Activated CD8-positive, alpha-beta memory T cell treated with anti-CD3 and anti-CD28 coated beads for 24 hours (primary cell): Measurements from ENCODE around the gene AHNAK.
"Not testable (repeated sequence)": the region's sequence is repeated elsewhere in the genome, so short reads cannot be mapped to it uniquely, and the experiment has no call there.

Source experiments
- DNase-seq: peaks from one replicate; pipeline ENCODE4 v3.0.0-alpha.2; 2020

AHNAK gene

DNA sequence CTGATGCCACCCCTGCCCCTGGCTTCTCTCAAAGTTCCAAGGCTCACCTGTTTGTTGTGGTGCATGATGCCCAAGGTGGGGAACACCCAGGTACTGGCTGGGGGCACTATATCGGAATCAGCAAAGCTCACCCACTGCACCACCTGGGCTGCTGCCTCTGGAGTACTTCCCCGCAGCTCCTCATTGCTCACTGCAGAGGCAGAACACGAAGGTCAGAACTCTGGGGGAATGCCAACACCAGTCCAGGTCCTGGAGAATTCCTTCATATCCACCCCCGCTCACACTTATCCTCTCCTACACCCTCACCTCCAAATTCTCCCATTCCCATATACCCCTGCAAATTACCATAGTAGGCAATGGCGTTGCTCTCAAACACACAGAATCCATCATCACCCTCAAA is 24.9 kb upstream of the AHNAK start:
- DNase-seq = not testable (repeated sequence)

DNA sequence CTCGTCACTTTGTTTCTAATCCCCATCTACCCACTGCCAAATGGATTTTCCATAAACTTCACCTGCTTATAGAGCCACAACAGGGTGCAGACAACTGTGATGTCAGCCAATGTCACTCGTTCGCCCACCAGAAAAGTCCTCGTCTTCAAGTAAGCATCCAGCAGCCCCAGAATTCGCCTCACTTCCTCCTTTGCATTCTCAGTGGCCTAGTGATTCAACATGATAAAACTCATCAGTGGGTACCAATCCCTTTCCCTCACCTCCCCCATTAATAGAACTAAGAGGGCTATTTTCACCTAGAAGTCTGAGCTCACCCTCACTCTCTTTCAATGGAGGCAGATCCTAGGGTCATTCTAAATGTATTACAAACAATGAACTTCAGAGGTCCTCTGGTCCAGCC is 24.3 kb upstream of the AHNAK start:
- not testable (repeated sequence) for DNase-seq

DNA sequence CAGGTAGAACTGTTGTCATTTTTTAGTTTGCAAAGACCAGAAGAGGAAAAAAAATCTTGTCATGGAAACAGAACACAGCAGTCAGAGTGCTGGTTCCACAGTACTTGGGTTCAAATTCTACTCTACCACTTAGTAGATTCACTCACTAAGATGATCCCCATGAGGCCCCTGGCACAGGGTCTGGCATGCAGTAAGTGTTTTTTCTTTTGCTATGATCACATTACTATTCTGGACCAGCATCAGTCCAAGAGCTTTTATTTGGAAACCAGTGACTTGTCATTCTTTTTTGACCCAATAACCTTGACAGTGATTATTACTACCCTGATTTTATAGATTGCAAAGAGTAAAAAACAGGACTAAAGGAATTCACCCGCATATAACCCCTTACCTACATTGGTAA is 23.0 kb upstream of the AHNAK start:
- DNase-seq = no peak

DNA sequence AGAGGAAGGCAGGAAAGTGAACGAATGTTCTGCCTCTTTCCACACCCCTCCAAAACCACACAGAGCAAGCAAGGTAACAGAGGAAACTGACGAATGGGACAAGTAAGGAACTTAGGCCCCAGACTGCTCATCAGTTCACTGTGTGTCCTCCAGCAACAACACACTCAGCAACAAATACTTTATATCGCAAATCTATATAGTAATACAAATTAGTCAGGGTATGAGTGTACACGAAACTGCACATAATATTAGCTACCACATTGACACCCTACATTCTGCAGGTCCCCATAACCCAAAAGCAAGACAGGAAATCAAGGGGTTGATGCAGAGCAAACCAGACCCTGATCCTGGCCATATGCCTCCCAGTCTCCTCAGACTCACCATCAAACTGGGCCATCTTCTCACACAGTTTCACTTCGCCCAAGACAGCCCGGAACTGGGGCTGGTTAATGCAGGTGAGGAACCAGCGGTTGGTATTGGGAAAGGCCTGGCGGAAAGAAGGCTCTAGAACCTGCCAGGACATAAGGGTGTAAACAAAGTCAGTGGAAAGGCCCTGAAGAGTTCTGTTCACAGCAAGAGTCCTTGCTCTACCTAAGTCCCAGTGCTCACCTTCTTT is 20.5 kb upstream of the AHNAK start:
- DNase-seq = no peak

DNA sequence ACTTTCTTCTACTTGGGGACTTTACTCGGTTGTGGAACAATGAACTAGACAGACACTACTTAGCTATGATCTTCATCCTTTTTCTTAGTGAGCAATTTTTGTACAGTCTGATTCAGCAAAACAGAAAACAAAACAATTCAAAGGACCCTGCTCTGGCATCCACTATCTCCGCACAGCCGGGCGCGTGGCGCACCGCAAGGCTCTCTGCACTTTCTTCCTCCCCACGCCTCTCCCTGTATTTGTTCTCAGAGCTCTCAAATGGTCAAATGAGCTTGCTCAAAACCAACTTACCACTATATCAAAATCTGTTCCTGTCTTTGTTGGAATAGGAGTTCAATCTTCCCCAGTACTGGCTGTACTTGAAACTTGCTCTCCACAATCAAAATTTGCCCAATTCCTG is 19.6 kb upstream of the AHNAK start:
- DNase-seq = no peak

DNA sequence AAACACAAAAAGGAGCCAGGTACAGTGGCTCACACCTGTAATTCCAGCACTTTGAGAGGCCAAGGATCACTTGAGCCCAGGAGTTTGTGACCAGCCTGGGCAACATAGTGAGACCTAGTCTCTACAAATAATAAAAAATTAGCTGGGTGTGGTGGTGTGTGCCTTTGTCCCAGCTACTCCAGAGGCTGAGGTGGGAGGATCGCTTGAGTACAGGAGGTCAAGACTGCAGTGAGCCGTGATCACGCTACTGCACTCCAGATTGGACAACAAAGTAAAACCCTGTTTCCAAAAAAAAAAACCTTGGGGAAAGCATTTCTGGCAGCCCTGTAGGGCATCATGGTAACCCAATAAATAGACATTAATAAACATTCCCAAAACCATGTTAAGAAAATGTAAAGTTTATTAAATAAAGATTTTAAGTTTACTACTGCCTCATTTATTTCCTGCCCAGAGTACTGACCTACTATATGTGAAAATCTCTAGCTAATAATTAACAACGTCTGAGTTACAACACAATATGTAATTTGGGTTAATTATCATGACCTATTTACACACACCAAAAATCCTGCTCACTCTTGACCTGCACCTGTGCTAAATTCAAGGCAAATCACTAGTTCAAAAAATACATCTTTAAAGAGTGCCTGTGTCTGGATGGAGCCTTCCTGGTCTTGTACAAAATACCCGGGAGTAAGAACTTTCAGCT is 18.6 kb upstream of the AHNAK start:
- no peak for DNase-seq

DNA sequence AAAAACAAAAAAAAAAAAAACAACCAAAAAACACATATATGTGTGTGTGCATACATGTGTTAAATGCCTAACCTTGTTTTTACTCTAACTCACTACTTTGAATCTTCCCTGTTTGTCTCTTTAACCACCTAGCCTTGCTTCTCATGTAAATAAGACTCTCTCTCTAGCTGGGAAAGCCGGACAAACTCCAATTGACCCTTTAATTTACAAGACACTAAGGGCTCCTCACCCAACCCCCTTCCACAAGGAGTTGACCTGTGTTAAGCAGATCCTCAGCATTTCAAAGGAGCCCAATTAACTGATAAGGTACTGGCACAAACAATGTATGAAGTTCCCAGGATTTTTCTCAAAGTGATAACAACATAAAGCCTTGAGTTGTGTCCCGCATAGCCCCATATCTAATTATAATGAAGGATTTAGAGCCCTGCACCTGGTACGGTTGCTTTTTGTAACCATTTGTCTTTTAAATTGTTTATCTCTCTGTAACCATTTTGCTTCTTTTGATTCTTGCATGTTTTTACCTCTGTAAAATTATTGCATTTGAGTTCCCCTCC is 15.1 kb upstream of the AHNAK start:
- not testable (repeated sequence) for DNase-seq

DNA sequence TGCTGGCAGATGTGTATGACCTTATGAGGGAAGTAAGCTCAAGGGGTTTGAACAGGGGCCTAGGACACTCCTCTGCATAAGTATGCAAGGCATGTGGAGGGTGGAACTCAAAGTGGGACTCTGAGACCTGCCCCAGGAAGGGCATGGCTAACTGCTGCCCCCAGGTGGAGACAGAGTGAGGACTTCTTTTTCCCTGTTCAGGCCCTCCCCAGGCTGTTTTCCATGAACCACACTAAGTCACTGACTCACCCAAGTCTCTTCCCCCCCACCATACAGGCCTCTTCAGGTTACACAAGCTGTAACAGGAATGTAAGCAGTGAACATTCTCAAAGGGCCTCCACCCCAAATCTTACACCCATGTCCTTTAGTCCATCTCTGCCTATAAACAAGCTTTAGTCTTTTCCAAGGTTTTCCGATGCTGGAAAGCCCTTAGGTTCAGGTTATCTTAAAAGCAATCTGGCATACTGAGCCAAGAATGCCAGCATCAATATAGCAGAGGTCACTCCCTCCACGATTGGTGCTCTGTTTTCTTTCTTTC is 14.0 kb upstream of the AHNAK start:
- peak; percentile 81 for DNase-seq

DNA sequence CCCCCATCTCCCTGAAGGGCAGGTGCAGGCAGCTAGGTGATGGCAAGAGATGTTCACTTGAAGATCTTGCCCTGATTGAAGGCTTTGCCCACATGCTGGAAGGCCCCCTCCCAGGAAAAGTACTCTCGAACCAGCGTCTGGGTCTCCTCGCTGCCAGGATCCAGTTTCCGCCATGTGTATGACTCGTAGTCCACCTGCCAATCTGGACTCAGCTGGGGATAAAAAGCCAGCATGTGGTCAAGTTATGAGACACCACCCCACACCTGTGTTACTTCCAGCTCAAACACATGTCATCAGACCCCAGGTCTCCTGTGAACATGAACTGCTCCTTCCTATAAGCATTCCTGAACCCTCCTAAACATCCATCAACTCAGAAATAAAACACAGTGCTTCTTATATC is 13.0 kb upstream of the AHNAK start:
- not testable (repeated sequence) for DNase-seq

DNA sequence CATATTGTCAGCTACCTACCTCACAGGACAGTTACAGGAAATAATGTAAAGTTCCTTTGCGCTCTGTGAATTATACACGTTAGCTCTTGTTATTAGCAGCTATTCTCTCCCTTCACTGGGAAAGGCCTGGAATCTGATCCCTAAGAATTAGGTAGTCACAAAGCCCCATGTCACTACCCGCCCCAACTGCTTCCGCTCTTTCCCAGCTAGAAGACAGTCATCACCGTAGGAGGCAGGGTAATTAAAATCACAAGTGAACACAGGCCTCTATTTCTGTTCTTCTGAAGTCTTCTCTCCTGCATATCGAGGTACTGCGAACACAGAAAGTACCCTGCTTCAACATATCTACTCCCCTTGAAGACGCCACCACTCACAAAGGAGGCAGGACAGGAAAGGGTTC is 12.6 kb upstream of the AHNAK start:
- DNase-seq = no peak

DNA sequence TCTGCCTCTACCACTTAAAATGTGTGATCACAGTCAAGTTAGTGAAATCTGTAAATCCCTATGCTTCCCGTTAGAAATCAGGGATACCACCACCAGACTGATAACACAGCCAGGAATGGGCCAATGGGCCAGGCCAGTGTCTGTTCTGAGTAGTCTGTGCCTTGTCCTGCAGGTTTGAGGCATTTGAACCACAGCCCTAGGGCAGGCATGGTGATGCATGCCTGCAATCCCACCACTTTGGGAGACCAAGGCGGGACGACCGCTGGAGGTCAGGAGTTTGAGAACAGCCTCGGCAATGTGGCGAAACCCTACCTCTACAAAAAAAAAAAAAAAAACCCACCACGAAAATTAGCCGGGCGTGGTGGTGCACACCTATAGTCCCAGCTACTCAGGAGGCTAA is 12.1 kb upstream of the AHNAK start:
- DNase-seq = no peak

DNA sequence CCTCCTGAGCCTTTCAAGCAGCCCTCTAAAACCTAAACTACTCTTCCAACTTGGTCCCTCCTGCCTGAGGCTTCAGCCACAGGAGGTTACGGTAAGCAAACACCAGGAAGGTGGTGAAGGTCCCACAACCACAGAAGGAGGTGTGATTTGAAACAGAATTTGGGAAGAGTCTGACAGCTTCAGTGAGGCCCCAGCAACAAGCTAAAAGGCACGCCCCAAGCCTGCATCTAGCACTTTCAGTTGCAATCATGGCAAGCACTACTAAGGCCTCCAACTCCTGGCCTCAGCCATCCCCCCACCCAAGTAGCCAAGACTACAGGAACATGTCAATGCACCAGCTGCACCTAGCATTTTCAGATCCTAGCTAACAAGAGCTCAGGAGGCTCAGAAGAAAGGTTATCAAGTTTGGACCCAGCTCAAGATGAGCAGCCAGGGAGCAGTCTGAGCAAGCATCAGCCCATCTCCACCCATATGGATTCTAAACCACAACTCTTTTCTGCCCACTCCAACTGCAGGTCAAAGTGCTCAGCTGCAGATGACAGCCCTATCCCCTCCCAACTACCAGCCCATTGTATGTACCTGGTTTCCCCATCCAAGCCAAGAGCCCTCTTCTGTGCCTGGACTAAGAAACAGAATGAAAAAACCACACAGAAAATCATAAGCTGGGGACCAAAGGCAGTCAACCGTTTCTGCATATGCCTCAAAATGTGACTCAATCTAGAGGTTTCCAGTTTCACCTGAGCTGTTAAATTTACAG is 10.4 kb upstream of the AHNAK start:
- no peak for DNase-seq

DNA sequence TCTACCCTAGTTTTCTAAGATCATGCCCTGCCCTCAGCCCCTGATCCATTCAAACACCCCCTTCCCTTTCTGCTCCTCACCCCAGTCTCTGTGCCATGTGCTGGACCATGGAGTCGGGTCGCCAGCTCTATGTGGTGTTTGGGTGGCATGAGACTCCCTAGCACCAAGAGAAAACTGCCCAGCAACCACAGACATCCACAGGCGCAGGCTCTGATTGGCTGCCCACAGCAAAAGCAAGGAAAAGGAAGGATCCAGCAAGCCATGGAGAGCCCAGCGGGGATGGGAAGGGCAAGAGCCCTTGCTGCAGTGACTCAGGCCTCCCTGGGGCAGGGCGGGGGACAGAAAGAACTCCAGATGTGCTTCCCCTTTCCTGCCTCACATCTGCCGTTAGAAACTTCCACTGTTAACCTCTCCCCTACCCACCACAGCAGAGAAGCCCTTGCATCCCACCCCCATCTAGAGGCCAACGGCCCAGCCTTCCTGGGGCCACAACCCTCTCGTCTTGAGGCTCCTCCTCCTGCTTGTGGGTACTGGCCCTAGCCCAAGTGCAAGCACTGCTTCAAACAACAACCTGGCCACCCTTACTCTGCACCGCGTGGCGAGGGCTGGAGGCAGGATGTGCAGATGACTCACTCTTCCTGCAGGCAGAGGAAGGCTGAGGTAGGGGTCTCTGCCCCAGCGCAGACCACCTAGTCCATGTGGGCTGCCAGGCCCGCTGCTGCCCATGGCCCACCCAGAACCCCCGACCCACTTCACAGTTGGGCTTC is 9.7 kb upstream of the AHNAK start:
- DNase-seq = peak; percentile 90

DNA sequence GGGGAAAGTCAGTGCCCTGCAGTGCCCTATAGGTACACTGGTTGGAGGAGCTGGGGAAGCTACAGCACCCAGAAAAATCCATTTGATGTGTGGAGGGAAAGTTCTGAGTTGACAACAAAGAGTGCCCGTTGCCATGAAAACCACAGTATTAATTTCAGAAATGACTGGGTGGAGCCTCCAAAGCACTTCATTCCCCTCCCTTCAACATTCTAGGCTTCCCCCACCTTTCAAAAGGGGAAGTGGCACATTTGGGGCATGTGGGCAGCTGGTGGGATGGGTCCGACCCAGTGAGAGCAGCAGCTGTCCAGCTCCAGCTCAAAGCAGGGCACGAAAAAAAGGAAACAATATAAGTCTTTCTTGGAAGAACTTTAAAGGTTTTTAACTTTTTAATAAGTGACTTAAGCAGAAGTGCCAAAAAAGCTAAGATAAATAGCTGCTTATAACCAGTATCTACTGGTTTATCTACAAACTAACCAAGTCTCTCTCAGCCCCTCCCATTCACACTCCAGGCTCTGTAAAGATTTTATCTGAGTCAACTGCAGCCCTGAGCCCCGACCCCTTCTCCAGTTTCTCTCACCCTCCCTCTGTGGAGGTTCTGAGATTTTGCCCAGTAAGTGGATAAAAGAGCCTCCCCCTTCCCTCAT is 9.0 kb upstream of the AHNAK start:
- DNase-seq = peak; percentile 77

DNA sequence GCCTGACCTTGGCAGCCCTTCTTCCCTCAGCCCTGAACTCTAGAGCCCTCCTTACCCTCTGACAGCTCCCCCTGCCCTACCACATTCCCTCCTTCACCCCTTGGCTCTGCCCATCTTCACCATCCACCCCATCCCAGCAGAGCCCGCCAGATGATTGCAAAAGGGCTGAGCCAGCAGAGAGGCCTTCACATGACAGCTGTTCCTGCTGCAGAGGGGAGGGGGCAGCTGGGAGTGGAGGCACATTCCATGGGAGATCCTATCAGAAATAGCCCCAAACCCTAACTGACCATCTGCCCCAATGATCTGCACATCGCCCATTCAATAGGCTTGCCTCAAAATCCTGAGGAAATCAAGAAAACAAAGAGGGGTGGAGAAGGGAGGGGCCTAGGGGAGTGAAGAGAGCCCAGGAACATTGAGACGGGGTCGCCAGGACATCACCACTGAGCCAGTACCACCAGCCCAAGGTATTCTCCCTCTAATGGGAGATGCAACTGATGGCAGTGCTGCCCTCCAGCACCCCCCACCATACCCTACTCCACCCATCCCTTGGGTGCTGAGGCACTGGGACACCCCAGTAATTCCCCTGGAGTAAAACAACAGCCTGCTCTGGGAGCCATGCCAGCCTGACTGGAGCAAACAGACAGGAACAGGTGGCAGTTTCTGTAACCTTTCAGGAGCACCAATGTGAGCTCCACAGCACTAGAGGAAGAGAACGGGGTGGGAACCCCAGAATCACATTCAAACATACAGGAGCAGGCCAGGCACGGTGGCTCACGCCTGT is 8.0 kb upstream of the AHNAK start:
- DNase-seq = no peak

DNA sequence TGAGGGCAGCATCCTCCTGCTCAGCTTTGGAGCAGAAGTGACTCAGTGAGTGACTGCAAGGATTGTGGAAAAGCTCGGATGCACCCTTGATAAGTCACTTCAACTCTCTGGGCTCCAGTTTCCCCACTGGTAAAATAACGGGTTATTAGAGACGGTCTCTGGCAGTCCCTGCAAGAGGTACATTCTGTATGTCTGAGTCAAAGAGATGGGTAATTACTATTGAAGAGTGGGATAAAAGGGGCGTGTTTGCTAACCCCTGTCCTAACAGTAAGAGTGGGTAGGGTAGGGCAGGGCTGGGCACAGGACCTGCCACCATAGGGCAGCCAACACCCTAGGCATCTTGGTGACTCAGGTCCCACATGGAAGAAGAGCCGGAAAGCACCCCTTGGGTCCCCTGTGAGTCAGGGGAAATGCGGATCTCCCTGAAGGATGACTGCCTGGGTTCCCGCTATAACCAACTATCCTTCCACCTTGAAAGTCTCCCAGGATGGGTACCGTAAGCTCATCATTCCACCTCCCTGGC is 7.3 kb upstream of the AHNAK start:
- no peak for DNase-seq

DNA sequence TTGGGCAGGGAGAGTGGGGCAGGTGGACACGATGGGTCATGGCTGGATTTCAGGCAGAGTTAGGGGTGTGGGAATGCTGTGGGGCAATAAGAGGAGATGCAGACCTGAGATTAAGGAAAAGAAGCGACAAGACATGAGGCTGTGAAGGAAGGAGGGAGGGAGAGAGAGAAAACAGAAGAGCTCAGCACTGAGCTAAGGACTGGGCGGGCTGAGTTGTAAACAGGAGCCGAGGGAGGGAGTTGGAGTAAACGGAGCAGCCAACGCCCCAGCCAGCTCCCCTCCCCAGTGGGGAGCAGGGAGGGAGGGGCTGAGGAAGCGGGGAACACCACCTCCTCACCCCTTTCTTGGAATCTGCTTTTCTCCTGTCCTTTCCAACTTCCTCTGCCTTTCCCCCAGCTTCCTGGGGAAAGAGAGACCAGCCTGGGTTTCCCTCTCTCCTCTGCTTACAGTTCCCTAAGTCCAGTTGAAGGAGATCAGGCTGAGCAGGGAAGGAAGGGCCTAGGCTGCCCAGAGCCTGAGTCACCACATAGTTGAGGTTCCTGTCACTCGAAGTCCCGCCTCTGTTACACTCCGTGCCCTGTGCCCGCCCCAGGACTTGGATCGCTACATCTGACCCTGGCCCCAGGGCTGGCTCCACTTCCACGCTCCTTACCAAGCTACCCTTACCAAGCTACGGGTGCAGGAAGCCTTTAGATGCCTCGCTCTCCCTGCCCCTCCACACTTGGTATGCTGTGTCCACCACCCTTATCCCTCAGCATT is 6.7 kb upstream of the AHNAK start:
- no peak for DNase-seq

DNA sequence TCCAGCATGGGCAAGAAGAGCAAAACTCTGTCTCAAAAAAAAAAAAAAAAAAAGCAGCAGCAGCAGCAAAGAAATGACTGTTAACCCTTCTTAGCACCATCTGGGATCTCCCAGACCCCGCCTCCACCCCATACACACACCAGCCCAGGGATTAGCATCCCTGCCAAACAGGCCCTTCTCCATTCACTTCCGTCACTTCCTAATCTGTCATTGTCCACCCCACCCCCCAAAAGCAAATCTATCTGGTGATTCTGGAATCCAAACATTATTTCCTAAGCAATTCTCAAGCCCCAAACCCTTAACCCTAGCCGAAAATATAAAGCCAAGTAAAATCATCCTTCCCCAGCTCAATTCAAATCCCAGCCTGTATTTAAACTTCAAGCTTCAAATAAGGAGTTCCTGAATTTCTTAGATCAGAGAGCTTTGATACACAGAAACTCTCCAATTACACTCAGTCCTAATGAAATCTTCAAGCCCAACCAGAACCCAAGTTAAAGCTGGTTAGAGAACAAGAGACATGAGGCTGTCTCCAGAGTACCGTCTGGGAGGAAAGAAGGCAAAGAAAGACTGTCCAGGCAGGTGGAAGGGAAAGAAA is 6.0 kb upstream of the AHNAK start:
- no peak for DNase-seq

DNA sequence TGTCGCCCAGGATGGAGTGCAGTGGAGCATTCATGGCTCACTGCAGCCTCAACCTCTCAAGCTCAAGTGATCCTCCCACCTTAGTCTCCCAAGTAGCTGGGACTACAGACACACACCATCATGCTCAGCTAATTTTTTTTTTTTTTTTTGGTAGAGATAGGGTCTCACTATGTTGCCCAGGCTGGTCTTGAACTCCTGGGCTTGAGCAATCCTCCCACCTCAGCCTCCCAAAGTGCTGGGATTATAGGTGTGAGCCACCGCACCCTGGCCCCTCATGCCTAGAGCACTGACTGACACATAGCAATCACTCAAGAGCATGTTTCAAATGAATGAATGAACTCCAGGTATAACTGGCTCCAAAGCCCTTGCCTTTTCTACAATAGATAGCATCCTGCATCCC is 3.9 kb upstream of the AHNAK start:
- not testable (repeated sequence) for DNase-seq
